ENCODE data around the gene THAP5. TPM values are rescaled to one million over a fixed set of nuclear protein-coding genes. Genes with fewer than 3 reads are reported as not detected.

The THAP5 gene
- total RNA-seq, 2 experiments from 2014 or later = 11.7 to 12.6 TPM

DNA sequence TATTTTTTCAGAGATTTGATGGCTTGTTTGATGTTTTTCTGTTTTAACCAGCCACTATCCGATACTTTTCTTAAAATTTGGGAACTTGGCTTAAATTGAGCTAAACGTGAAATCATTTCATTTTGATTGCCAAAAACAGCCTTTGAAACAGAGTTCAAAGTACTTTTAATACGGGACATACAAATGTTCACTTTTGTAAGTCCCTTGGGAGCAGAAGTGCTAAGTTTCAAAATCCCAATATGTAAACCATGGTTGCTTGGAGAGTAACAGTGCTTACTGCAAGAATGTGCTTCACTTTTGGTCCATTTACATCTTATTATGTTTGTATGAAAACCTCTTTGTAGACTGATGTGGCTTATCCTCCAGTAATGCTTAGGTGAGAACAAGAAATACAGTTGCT is 54.5 kb downstream of the THAP5 start:
- DNase-seq = no peak
- POLR2A ChIA-PET = no interaction called here
- CTCF ChIA-PET = interaction anchor here (1.1 kb wide), 1 partner anchor 12 kb away, joined by 3 read pairs; no protein-coding TSS in a partner anchor

More for the DNA sequence above, 54.5 kb downstream of the THAP5 start:
- Mint-ChIP-seq H3K4me1 (ENCODE audit: low read depth) (peaks cover 36% of the 10 kb centered on the region), H3K9me3 (no peaks in the 10 kb centered on the region), H3K27ac (no peak overlapping the region), H3K36me3 (ENCODE audit: low read depth) (peaks cover 84% of the 10 kb centered on the region), H3K27me3 (no peaks in the 10 kb centered on the region), H3K4me3 (no peak overlapping the region)
- H3K9me3 ChIP-seq (ENCODE audit: control insufficient read depth in 1 of 2, insufficient read depth in 1 of 2, low read length in 2 of 2) = no peaks in the 10 kb centered on the region
- H3K4me1 ChIP-seq (ENCODE audit: insufficient read depth, low read length) = no peaks in the 10 kb centered on the region
- peaks cover 55% of the 10 kb centered on the region for H3K36me3 ChIP-seq (ENCODE audit: insufficient read depth, low read length)
- H3K27me3 ChIP-seq (ENCODE audit: control insufficient read depth in 1 of 2, insufficient read depth in 2 of 2, low read length in 2 of 2) = no peaks in the 10 kb centered on the region
- no peak overlapping the region for H3K27ac ChIP-seq (ENCODE audit: low read depth in 1 of 2, low read length in 2 of 2)
- TF ChIP-seq, protein P1, sequence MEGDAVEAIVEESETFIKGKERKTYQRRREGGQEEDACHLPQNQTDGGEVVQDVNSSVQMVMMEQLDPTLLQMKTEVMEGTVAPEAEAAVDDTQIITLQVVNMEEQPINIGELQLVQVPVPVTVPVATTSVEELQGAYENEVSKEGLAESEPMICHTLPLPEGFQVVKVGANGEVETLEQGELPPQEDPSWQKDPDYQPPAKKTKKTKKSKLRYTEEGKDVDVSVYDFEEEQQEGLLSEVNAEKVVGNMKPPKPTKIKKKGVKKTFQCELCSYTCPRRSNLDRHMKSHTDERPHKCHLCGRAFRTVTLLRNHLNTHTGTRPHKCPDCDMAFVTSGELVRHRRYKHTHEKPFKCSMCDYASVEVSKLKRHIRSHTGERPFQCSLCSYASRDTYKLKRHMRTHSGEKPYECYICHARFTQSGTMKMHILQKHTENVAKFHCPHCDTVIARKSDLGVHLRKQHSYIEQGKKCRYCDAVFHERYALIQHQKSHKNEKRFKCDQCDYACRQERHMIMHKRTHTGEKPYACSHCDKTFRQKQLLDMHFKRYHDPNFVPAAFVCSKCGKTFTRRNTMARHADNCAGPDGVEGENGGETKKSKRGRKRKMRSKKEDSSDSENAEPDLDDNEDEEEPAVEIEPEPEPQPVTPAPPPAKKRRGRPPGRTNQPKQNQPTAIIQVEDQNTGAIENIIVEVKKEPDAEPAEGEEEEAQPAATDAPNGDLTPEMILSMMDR (IDR thresholded peaks at IDR 0.05) = no peak
- no peak overlapping the region for H3K4me3 ChIP-seq (ENCODE audit: low read length)
- intact Hi-C loops (cut with DNase I, micrococcal nuclease) = no loop called here
- ATAC-seq (ENCODE audit: poor library complexity) = no peak

Other genes starting within 250 kb of the THAP5 start
- gene NRCAM, start 113.3 kb downstream of the THAP5 start, total RNA-seq = 1 to 10 TPM; 3.4 to 7.0 TPM
- 10 to 100 TPM; 85.9 to 88.6 TPM for gene PNPLA8, start 43.6 kb downstream of the THAP5 start, total RNA-seq
- gene DNAJB9, start 168 bp upstream of the THAP5 start, total RNA-seq = 10 to 100 TPM; 66.5 to 72.1 TPM